NCI-H146 (cell line): Measurements from ENCODE around the gene CRELD2.
A peak's percentile ranks its signal among the peaks of the same experiment; 100 is the strongest.

Experiments
- DNase-seq: peaks from one replicate; lab custom pipeline; 2025; lab: John Stamatoyannopoulos, UW

CRELD2 gene

GRCh38 chr22:49887702-49888101, 30.7 kb upstream of the CRELD2 start:
- no peak for DNase-seq

GRCh38 chr22:49889071-49889470, 29.4 kb upstream of the CRELD2 start:
- DNase-seq: no peak

- no peak for DNase-seq
Measured at GRCh38 chr22:49892226-49892899, 26.1 kb upstream of the CRELD2 start.

GRCh38 chr22:49893025-49893424, 25.4 kb upstream of the CRELD2 start:
- no peak for DNase-seq

- no peak for DNase-seq
Measured at GRCh38 chr22:49894322-49895054, 23.9 kb upstream of the CRELD2 start.

- no peak for DNase-seq
Measured at GRCh38 chr22:49896201-49896600, 22.2 kb upstream of the CRELD2 start.

GRCh38 chr22:49897015-49897684, 21.3 kb upstream of the CRELD2 start:
- DNase-seq: no peak

GRCh38 chr22:49899530-49899929, 18.9 kb upstream of the CRELD2 start:
- no peak for DNase-seq

DNA sequence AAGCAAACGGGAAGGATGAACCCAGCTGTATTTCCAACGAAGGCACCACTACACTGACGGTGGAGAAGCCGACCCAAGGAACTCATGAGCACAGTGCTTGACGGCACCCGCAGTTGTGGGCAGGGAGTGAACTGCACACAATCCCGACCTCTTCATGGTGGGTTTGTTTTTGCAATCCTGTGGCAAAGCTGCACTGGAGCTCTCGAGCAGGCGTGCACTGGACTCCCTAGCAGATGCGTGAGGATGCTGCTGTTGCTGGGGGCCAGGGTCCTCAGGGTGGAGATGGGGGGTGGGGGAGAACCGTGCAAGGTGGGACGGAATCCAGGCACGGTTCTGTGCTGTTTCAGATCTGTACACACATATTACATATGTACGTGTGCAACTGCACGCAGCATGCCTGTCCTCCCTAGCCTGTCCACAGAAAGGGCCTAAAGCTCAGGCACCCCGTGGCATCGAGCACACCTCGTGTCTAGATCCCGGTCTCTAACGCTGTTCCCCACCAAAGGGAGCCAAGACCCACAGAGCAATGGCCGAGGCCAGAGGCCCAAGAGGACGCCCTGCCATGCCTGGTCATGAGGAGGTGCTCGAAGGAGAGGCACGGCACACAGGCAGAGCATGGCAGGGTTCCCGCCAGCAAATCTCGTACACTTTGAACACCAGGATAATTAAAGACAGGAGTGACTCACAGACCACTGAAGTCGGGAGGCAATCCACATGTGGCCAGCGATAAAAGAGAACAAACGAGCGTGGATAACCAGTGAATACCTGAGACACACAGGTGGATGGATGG, 17.8 kb upstream of the CRELD2 start:
- DNase-seq: no peak

DNA sequence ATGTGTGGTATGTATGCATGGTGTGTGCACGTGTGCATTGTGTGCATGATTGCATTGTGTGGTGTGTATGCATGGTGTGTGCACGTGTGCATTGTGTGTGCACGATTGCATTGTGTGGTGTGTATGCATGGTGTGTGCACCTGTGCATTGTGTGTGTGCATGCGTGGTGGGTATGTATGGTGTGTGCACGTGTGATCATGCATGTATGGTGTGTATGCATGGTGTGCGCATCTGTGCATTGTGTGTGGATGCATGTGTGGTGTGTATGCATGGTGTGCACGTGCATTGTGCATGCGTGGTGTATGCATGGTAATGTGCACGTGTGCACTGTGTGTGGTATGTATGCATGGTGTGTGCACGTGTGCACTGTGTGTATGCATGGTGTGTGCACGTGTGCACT, 17.0 kb upstream of the CRELD2 start:
- DNase-seq: no peak

DNA sequence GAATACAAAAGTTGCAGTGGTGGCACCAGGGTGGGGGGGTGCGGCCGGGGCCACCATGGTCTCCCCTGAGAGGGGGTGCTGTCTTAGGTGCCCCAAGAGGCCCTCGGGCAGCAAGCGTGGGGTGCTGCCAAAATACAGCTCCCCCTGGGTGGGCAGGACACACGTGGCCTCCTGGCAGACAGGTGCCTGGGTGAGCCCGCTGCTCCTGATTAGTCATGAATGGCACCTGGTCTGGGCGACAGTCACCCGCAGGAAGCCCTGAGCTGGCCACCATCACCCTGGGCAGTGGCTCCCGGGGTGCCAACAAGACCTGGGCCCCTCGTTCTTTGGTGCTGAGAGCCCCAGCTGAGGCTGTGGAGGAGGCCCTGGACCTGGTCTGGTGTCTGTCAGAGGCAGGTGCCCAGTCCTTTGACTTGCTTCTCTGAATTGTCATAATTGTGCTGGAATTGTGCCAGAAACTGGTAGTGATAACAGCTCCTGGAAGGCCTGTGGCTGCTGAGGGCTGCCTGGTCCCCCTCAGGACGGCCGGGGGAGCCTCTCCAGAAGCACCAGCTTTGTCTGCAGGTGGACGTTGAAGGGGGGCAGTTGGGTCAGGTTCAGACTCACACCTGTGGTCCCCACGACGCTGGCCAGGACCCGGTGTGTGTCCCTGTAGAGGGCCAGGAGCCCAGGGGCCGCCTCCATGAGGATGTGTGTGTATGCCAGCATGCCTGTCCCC, 15.0 kb upstream of the CRELD2 start:
- DNase-seq: peak; percentile 80

DNA sequence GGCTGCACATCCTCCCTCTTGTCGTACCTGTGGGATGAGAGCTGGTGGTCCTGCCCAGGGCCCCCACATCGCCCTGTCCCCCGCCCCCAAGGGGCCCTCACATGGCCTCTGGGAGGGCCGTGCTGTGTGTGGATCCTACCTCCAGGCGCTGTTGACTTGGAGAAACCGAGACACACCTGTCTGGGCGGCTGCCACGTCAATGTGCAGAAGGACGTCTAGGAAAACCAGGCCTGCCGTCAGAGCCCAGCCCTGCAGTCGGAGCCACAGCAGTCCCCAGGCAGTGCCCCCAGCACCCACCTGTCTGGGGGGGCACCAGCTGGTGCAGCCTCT, 14.4 kb upstream of the CRELD2 start:
- no peak for DNase-seq

DNA sequence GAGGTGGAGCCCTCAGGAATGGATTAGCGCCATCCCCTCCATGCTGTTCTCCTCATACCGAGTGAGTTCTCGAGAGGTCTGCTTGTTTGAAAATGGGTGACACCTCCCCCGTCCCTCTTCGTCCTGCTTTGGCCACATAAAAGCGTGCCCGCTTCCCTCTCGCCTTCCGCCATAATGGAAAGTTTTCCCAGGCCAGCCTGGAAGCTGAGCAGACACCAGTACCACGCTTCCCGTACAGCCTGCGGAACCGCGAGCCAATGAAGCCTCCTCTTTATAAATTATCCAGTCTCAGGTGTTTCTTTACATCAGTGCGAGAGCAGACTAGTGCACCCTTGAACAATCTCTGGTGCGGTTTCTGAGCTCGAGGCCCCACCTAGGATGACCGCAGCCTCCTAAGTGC, 13.0 kb upstream of the CRELD2 start:
- DNase-seq: no peak

DNA sequence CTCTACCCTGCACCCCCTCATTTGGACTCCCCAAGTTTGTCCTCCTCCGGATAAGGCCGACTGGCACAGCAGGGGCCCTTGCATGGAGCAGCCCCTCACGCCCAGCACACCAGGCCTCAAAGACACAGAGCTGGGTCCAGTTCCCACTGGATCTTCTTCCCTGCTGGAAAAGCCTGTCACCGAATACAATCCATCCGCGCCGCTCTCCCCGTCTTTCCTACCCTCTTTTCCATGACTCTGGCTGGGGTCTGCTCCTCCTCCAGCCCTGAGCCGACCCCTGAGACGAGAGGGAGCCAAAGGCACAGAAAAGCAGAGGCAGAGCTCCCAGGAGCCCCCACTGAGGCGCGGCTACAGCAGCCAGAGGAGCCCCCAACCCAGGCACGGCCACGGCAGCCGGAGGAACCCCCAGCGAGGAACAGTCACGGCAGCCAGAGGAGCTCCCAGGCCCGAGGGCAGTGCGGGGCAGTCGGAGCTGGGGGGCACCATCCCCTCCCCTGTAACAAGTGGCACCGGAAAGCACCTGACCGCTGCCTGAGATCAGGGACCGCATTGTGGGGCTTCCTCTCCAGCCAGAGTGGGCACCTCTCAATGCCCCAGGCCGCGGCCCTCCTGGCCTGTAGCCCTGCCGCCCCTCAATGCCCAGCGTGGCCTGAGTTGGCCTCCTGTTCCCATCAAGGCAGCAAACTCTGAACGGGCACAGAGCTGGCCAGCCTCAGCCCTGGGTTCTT, 12.2 kb upstream of the CRELD2 start:
- DNase-seq: no peak

- no peak for DNase-seq
Measured at GRCh38 chr22:49906799-49907290, 11.6 kb upstream of the CRELD2 start.

DNA sequence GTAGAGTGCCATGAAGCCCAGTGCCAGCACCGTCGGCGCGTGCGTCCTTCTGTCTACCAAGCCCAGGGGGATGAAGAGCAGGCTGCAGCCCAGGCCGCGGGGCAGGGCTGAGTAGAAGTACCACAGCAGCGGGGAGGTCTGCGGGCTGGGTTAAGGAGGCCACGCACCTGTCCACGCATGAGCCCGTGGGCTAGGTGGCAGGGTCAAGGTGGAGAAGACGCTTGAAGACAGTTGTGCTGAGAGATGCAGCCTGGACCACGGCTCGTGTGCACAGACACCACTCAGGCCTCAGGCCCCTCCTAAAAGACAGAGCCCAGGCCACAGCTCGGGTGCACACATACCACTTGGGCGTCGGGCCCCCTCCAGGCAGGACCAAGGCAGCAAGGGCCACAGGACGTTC, 10.6 kb upstream of the CRELD2 start:
- no peak for DNase-seq

DNA sequence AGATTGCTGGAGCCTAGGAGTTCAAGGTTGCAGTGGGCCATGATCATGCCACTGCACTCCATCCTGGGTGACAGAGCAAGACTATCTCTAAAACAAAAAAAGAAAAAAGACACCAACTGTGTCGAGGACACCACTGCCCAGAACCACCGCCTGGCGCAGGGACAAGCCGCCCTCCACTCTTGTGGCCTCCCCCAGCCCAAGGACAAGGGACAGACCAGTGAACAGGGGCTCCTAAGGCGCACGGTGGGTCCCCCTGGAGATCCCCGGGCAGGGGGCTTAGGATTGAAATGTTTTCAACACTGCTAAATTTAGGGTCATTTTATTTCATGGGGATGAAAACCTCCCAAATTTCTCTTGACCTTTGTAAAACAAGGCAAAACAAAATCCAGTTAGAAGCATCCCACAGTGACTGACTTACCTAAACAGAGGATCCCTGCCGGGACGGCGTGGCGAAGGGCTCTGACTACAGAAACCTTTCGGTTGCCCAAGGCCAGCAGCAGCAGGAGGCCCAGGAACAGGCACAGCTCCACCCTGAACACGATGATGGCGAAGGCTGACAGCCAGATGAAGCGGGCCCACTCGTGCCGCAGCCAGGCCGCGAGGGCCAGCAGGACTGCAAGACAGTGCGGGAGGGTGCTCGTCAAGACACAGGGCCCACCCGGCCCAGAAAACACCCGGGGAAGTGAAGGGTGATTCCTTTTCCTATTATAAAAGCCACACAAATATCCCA, 8.8 kb upstream of the CRELD2 start:
- DNase-seq: no peak

GRCh38 chr22:49910229-49911155, 7.9 kb upstream of the CRELD2 start:
- no peak for DNase-seq
